GM18873 (cell line): ENCODE results near the gene MS4A4E.
"Not testable (repeated sequence)": the region's sequence is repeated elsewhere in the genome, so short reads cannot be mapped to it uniquely, and the experiment has no call there.

ENCODE experiments used
- ATAC-seq: cut with Tn5 transposase; IDR thresholded peaks from one replicate; pipeline ENCODE4 v1.9.1; 2021; ENCODE audit warnings: mild to moderate bottlenecking, moderate library complexity, moderate number of reproducible peaks; ENCODE audit not compliant: unreplicated experiment, low FRiP score

The MS4A4E gene

DNA sequence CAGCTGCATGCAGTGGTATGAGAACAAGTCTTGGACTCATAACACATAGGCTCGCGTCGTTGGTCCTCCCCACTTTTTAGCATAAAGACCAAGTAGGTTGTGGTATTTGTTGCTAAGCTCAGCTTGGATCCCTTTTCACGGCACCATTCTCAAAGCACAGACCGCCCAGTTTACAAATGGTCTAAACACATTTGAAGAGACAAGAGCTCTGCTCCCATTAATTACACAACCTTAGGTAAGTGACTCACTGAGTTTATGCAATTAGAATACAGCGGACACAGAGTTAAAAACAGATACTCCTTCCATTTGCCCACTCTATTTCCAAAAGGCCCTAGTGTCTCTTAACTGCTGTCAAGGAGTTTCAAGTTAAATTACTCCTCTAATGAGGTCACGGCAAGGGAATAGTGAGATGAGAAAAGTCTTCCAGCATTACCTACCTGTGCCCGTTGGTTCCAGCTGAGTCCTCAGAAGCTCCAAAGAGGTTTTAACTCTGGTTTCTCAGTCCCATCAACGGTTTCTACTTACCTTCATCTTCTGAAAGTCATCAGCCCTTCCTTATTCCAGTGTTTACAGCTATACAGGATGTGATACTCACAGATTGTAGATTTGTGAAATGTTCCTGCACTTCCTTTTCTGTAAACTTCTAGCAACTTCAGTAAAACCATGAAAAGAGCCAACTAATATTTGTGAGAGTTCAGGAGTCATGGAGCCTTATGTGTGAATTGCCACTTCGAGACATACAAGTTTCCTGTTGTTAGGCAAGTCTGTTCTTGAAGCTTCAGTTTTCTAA lies 60.2 kb downstream of the MS4A4E start, which contains the start of gene MS4A6A:
MS4A6A (minus strand) TSS at position 543 of the 790 bp plus-strand sequence. CDS start 1,356 bp downstream, outside the sequence.
- ATAC-seq = no peak

DNA sequence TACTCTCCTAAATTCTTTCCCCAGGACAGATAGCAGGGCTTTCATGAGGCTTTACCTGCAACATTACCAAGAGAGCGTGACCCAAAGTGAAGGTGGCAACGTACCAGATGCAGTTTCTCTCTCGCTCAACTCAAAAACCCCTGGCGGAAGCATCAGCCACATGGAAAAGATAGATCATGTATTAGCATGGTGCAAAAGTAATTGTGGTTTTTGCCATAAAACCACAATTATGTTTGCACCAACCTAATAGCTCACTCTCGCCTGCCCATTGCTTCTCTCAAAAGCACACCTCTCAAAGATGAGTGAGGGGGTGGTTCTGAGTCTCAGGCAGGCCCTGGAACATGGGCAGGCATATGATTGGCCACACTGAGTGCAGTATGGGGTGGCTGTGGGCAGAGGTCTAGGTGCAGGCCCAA lies 67.1 kb downstream of the MS4A4E start:
- ATAC-seq = no peak

DNA sequence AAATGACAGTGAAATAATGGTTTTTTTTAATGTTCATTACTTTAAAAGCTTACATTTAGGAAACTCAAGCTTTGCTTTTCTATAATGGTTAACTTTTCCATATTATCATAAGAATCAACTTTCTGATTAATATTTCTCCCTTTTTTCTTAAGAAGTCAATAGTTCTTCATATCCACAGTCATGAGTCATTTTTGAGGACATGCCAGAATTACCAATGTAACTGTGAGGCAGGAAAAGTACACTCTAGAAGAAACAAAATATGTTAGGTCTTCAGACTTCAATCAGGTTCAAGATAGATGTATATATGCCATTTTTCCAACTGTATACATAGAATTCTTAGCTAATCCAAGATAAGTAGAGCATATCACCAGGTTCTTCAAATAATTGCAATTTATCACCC lies 70.9 kb downstream of the MS4A4E start:
- no peak for ATAC-seq

DNA sequence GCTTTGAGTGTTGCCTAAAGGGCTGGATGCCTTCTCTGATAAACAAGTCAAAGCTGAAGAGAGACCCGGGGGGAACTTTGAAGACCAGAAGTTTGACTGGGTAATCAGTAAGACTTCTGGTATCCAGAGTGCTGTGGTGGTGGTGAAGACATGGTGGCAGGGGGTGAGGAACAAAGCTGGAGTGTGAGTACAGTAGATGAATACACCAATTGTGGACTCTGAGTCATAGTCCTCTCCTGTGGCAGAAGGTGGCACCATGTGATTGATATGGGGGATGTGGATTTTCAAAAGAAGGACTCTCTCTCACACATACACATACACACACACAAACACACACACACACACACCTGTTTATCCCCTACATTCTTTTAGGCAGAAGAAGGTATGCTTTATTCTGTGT lies 72.4 kb downstream of the MS4A4E start:
- ATAC-seq = no peak

DNA sequence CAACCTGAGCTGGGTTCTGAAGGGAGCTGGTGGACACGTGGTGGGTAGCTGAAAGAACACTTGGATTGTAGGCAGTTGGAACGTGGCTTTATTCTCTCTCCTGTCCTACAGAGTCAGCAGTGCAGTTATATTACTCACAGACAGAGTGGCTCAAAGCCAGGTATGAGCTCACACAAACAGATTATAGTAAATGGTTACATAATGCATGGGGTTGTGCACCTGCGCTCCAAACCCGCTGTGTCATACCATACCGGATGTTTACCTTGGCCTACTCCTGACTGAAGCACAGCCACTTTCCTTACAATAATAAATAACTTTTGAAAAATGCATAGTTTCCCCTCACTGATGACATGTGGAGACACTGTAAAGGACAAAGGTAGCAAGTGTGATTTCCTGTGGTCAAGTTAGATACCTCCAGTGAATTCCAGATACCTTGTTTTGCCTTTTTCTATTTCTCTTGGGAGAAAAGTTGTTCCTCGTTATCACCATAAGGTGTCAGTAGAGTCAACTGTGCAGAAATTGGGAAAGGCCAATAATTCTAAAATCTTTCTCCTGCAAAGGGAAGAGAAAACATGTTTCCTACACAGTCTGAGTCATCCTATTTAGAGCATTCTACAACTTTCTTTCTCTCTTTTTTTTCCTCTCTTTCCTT lies 73.5 kb downstream of the MS4A4E start:
- ATAC-seq = no peak

DNA sequence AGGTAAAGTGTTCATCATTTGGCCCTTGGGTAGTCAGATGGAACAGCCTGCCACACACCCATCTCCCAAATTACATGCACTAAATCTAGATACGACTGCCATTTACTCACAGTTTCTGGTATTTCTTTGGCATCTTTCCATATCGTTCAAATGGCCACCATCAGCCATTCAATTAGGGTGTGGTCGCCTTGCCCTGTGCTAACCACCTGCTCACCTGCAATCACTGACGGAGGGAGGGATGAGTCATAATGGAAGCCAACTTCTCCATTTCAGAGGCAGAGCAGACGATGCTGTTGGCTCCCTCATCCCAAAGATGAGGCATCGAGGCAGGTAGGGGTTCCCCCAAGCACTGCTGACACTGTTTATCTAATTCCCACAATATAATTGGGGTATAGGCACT lies 74.6 kb downstream of the MS4A4E start:
- no peak for ATAC-seq

DNA sequence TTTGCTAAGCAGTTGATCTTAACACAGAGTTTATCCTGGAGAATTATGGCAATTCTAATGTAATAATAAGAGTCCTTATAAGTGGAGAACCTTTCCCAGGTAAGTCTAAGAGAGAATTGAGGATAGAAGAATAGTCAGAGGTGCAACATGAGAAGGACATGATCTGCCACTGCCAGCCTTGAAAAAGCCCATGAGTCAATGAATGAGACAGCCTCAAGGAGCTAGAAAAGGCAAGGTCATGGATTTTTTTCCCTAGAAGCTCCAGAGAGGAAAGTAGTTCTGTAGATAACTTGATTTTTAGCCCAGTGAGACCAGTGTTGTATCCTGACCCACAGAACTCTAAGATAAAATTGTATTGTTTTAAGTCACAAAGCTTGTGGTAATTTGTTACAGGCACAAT lies 77.0 kb downstream of the MS4A4E start:
- no peak for ATAC-seq

DNA sequence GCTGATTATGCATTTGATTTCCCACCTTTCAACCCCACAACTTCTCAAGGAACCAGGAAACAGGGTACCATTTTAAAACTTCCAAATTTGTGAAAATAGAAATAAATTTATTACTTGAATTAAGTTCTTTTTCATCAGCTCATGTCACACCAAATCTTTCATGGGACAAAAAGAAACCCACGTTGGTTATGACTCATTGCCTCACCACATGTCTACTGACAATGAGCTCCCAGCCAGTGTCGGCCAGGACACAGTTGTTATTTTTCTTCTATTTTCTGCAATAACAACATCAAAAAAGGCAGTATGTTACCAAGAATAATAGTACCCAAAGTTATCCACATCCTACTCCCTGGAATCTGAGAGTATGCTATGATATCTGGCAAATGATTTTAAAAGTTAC lies 77.4 kb downstream of the MS4A4E start:
- no peak for ATAC-seq

DNA sequence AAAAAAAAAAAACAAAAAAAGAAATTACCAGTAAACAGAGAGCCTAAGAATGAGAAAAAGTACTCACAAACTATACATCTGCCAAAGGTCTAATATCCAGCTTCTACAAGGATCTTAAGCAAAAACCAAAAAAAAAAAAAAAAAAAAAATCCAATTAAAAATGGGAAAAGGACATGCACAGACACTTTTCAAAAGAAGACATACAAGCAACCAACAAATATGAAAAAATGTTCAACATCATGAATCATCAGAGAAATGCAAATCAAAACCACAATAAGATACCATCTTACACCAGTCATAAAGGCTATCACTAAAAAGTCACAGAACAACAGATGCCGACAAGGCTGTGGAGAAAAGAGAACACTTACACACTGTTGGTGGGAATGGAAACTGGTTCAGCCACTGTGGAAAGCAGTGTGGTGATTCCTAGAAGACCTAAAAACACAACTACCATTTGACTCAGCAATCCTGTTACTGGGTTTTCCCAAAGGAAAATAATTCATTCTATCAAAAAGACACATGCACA lies 78.3 kb downstream of the MS4A4E start:
- no peak for ATAC-seq

DNA sequence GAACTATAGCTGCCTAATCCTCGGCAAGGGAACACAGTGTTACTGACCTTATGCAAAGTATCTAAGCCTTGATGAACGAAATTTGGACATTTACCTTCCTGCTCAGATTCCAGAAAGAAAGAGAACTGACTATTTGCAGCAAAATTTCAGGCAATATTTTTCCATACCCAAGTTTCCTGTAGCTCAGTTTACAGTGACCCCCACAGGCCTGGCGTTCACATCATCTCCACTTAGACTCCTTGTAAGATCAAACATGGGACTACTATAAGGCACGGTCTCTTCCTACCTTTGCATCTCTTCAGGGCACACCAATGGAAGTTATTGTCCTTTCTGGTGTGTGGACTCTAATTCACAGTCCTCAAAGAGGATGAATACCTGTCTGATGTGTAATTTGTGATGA lies 81.2 kb downstream of the MS4A4E start:
- ATAC-seq = no peak

DNA sequence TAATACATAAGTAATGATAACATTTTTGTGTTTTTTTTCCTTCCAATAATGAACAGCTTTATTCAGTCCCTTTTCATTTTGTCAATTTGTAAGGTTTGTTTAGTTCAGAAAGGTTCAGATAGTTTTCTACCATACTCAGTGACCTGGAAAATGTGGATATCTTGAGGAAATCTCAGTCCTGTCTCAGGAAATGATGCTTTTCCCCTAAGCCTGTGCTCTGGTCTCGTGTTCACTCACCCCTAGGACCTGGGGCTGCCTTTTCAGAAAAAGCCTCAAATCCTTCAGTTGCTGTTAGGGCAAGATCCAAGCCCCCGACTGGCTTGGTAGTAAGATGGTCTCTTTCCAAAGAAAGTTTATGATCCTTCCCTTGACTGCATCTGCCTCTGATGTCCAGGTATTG lies 81.8 kb downstream of the MS4A4E start:
- no peak for ATAC-seq

DNA sequence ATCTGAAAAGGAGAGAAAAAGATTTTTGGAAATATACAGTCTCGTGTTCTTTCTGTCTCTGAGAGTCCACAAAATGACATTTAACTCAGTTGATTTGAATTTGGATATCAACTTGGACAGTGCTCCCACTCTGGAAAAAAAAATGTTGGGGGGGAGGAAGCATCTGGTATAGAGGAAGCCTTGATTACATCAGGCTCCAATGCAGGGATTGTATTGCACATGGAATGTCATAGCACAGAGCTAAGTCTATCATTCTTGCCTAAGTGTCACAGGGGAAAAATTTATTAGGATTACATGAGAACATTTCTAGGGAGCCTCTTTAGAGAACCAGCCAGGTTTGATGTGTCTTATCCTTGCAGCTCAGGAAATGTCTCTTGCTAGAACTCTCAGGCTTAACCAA lies 83.1 kb downstream of the MS4A4E start:
- ATAC-seq = no peak

DNA sequence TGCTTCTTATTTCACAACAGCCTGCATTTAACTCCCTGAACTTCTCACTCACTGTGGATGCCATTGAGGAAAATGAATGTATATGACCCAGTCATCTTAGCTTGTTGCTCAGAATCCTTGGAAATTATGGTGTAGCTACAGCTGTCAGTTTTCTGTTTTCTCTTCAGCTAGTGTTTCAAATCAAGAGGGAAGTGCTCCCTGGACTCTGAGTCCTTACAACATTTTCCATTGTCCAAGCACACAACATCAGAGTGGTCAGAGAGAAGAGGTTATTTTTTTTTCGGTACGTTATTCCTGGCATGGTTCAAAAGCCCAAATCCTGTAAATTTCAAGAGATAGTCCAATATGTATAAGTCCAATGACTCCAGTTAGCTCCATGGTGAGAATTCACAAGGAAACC lies 83.7 kb downstream of the MS4A4E start:
- no peak for ATAC-seq

DNA sequence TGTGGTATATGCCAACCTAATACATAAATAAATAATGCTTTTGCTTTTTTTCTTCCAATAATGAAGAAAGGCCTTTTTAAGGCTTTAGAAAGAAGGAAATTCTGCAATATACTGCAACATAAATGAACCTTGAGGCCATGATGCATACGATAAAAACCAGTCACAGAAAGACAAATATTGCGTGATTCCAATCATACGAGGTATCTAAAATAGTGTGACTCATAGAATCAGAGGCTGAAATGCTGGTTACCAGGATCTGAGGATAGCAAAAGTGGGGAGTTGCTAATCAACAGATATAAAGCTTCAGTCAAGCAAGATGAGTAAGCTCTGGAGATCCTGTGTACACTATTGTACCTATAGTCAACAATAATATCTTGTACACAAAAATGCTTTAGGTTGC lies 84.3 kb downstream of the MS4A4E start:
- ATAC-seq = no peak

DNA sequence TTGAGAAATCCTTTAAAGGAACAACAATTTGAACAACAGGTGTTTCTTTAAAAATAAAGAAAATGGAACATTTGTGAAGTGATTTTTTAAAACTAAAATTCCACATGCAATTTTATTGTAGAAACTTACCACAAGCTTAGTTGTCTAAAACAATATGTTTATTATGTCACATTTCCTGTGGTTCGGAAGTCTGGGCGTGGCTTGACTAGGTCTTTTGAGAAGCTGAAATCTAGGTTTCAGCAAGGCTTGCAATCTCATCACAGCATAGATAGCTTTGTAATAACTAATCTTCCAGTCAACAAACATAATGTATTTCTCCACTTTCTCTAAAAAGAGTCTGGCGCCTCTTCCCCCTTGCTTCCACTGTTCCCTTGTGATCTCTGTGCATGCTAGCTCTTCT lies 87.0 kb downstream of the MS4A4E start:
- ATAC-seq = no peak

DNA sequence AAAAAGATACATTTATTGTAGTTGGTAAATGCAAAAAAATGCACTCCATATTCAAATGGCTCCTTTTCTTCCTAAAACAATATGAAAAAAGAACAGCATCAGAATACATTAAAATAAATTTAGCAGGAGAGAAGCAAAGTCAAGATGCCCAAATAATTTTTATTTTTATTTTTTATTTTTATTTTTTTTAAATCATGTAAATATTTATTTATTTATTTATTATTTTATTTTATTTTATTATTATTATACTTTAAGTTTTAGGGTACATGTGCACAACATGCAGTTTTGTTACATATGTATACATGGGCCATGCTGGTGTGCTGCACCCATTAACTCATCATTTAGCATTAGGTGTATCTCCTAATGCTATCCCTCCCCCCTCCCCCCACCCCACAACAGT lies 90.2 kb downstream of the MS4A4E start:
- not testable (repeated sequence) for ATAC-seq

DNA sequence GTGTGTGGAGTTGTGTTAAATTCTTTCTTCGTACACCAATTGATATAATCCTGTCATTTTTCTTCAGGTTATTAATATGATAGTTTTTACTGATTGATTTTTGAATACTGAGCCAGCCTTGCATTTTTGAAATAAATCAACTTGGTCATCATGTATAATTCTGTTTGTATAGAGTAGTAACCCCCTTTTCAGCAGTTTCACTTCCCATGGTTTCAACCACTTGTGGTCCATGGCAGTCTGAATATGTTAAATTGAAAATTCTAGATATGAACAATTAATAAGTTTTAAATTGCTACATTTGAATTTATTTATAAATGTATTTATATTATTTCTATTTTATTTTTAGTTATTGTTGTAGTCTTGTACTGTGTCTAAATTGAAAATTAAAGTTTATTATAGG lies 92.7 kb downstream of the MS4A4E start:
- ATAC-seq = no peak
